ACC112 (cell line): Measurements from ENCODE around the gene ZNF385A.

Experiments used
- H2AFZ ChIP-seq: fragments of 200-600 bp; sonication (generic); one replicate; pipeline ENCODE4 v1.6.0; 2017; ENCODE audit warnings: antibody characterized with exemption, low read length; ENCODE audit not compliant: unreplicated experiment
- H3K27ac ChIP-seq: fragments of 200-600 bp; sonication (generic); 2 replicates; pipeline ENCODE4 v1.5.1; 2014; ENCODE audit warnings: low read depth, mild to moderate bottlenecking, antibody characterized with exemption, low read length, moderate library complexity
- H3K27me3 ChIP-seq: fragments of 200-600 bp; sonication (generic); 2 replicates; pipeline ENCODE4 v1.6.1; 2014; ENCODE audit warnings: mild to moderate bottlenecking, antibody characterized with exemption, low read length, moderate library complexity, mixed read lengths; ENCODE audit not compliant: insufficient read depth
- H3K36me3 ChIP-seq: fragments of 200-600 bp; sonication (generic); 2 replicates; pipeline ENCODE4 v1.6.1; 2016; ENCODE audit warnings: mild to moderate bottlenecking, antibody characterized with exemption, low read length, moderate library complexity, mixed read lengths; ENCODE audit not compliant: insufficient read depth
- H3K4me1 ChIP-seq: fragments of 200-600 bp; sonication (generic); one replicate; pipeline ENCODE4 v1.6.1; 2016; ENCODE audit warnings: low read length, mixed read lengths; ENCODE audit not compliant: insufficient read depth, unreplicated experiment, control insufficient read depth
- H3K4me3 ChIP-seq: fragments of 200-600 bp; sonication (generic); 2 replicates; pipeline ENCODE4 v1.5.1; 2014; ENCODE audit warnings: mild to moderate bottlenecking, low read depth, low read length
- H3K79me2 ChIP-seq: fragments of 200-600 bp; sonication (generic); one replicate; pipeline ENCODE4 v1.6.0; 2016; ENCODE audit warnings: low read length; ENCODE audit not compliant: control insufficient read depth, unreplicated experiment, insufficient read depth

Gene ZNF385A

DNA sequence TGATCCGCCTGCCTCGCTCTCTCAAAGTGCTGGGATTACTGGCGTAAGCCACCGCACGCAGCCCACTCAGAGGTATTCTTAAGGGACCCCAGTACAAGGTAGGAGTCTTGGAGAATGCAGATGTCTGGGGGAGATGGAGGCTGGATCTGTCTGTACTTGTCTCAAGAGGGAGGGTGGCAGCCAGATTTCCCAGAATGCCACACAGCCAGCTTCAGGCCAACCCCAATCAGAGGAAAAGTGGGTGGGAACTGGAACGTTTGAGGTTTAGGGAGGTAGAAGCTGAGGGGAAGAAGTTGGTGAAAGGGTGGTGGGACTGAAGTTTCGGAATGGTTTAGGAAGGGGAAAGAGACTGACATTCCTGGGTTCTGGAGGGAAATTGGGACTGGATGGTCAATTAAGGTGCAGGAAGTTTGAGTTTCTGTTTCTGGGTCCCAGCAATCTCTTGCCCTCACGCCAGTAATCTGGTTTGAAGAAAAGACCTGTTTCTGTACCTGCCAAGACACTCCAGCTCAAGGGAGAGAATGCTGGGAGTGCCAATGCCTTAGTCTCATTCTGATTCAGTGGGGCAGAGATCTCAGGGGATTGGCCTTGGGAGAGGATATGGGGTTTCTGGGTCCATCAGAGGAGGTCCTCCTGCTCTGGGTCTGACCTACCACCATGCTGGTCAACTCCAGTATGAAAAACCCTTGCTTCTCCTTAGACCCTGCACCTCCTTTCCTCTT is 8.1 kb upstream of the ZNF385A start:
- H2AFZ ChIP-seq: no peak overlapping the region
- H3K36me3 ChIP-seq: peaks cover 26% of the 10 kb centered on the region
- peaks cover 4% of the 10 kb centered on the region for H3K4me1 ChIP-seq
- no peak overlapping the region for H3K4me3 ChIP-seq
- H3K79me2 ChIP-seq: no peaks in the 10 kb centered on the region
- H3K27ac ChIP-seq: no peak overlapping the region
- H3K27me3 ChIP-seq: no peaks in the 10 kb centered on the region

DNA sequence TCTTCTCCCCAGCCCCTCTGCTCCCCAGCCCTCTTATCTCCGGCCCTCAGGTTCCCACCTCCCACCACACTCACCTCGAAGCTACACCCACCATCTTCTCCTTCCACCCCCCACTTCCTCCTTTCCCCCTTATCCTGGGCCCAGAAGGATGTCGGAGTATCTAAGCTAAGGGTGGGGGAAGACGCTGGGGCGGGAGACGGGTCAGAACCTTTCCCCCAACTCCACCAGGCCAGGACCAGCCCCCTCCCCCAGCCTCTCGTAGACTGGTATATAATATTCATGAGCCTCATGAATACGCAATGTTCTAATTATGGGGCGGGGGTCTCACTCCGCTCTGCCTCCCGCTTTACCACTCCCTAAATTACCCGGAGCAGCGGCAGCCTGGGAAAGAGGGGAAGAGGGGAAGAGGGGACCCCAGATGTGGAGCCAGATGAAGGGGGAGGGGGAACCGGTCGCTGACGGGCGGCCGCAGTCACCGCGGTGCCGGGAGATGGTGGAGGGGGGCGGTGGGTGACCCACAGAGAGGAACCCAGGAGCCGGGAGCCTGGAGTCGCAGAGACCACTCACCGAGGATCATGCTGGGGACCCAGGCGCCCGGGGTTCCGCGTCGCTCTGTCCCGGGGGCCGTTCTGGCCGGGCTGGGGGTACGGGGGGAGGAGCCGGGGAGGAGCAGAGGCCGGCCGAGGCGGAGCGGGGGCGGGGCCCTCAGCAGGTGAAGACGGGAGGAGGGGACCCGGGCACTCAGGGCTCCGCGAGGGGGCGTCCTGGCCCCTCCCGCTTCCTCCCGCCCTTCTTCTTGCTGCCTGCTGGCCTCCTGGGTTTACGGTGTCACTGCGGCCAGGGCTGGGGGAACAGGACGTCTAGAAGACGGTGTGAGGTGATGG is 6.4 kb upstream of the ZNF385A start:
- Histone ChIP-seq H3K79me2 (no peaks in the 10 kb centered on the region), H3K27me3 (no peaks in the 10 kb centered on the region), H3K27ac (no peak overlapping the region), H2AFZ (no peak overlapping the region), H3K4me3 (no peak overlapping the region), H3K4me1 (peaks cover 11% of the 10 kb centered on the region), H3K36me3 (peaks cover 13% of the 10 kb centered on the region)

- H2AFZ ChIP-seq: no peak overlapping the region
- no peak overlapping the region for H3K27ac ChIP-seq
- no peaks in the 10 kb centered on the region for H3K27me3 ChIP-seq
- H3K79me2 ChIP-seq: no peaks in the 10 kb centered on the region
- H3K4me3 ChIP-seq: no peak overlapping the region
- peaks cover 9% of the 10 kb centered on the region for H3K36me3 ChIP-seq
- peaks cover 16% of the 10 kb centered on the region for H3K4me1 ChIP-seq
Measured at GRCh38 chr12:54390176-54390667, 5.7 kb upstream of the ZNF385A start.

- H3K4me3 ChIP-seq: no peak overlapping the region
- no peaks in the 10 kb centered on the region for H3K79me2 ChIP-seq
Measured at GRCh38 chr12:54389607-54390175, 5.2 kb upstream of the ZNF385A start.

DNA sequence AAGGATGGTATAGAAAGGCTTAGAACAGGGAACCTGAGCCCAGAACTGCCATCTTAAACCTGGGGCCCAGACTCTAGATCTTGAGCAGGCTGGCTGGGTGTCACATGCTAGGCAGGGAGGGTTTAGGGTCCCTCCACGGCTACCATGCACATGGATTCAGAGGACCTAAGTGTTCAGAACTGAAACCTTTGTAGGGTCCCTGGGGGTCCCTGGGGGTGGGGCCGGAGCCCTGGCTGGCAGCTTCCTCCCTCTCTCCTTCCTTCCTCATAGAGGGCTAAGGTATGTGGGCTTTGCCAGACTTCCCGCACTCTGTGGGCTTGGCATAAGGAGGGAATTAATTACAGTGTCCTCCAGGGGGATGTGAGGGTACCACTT is 4.6 kb upstream of the ZNF385A start:
- no peaks in the 10 kb centered on the region for H3K36me3 ChIP-seq
- peaks cover 24% of the 10 kb centered on the region for H3K4me1 ChIP-seq
- H2AFZ ChIP-seq: no peak overlapping the region
- H3K4me3 ChIP-seq: no peak overlapping the region
- no peaks in the 10 kb centered on the region for H3K27me3 ChIP-seq
- no peak overlapping the region for H3K27ac ChIP-seq
- H3K79me2 ChIP-seq: no peaks in the 10 kb centered on the region

More at GRCh38 chr12:54389607-54390175, 5.2 kb upstream of the ZNF385A start:
- no peaks in the 10 kb centered on the region for H3K27me3 ChIP-seq
- peaks cover 4% of the 10 kb centered on the region for H3K36me3 ChIP-seq
- H2AFZ ChIP-seq: no peak overlapping the region
- no peak overlapping the region for H3K27ac ChIP-seq
- peaks cover 18% of the 10 kb centered on the region for H3K4me1 ChIP-seq

- Histone ChIP-seq H3K36me3 (no peaks in the 10 kb centered on the region), H3K4me3 (no peak overlapping the region), H3K79me2 (no peaks in the 10 kb centered on the region), H2AFZ (no peak overlapping the region), H3K4me1 (peaks cover 30% of the 10 kb centered on the region), H3K27ac (peak overlapping the region; percentile 23; the same call in 1 of the 2 replicates), H3K27me3 (no peaks in the 10 kb centered on the region)
Measured at GRCh38 chr12:54388237-54389133, 4.0 kb upstream of the ZNF385A start.

DNA sequence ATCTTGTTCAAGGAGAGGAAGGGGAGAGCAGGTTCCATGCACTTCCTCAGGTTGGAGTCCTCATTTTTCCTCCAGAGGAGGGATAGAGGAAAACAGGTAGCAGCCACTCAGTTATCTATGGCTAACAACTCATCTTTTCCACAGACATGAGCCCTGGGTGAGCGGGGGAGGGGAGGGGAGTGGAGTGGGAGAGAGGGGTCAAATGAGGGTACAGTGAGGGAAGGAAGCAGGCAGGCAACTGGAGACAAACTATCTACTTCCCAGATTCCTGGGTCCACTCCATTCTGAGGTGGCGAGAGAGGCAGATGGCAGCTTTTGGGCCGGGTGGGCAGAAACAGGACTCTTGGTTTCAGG is 2.6 kb upstream of the ZNF385A start:
- Histone ChIP-seq H2AFZ (no peak overlapping the region), H3K27ac (no peak overlapping the region; the same call in 1 of the 2 replicates), H3K27me3 (no peaks in the 10 kb centered on the region), H3K4me3 (no peak overlapping the region), H3K79me2 (no peaks in the 10 kb centered on the region), H3K36me3 (peaks cover 4% of the 10 kb centered on the region; the same call in 1 of the 2 replicates), H3K4me1 (peaks cover 41% of the 10 kb centered on the region)

GRCh38 chr12:54386403-54387113 is 2.0 kb upstream of the ZNF385A start:
- H3K4me3 ChIP-seq: no peak overlapping the region
- no peaks in the 10 kb centered on the region for H3K79me2 ChIP-seq
- H3K36me3 ChIP-seq: peaks cover 4% of the 10 kb centered on the region; the same call in 1 of the 2 replicates
- no peak overlapping the region for H3K27ac ChIP-seq
- no peak overlapping the region for H2AFZ ChIP-seq
- H3K4me1 ChIP-seq: peaks cover 44% of the 10 kb centered on the region
- H3K27me3 ChIP-seq: no peaks in the 10 kb centered on the region

GRCh38 chr12:54385251-54385914 is 850 bp upstream of the ZNF385A start:
- H3K79me2 ChIP-seq: no peaks in the 10 kb centered on the region
- H2AFZ ChIP-seq: no peak overlapping the region
- H3K27ac ChIP-seq: 0 out of 2 replicates have a peak overlapping the region, but pooled peaks have one; percentile 1
- peaks cover 7% of the 10 kb centered on the region for H3K36me3 ChIP-seq
- no peak overlapping the region for H3K4me3 ChIP-seq
- no peaks in the 10 kb centered on the region for H3K27me3 ChIP-seq
- H3K4me1 ChIP-seq: peaks cover 48% of the 10 kb centered on the region
